Esophagus muscularis mucosa (tissue), 4 donors: ENCODE results near the gene WWTR1. TPM values are rescaled to one million over a fixed set of nuclear protein-coding genes. Genes with fewer than 3 reads are reported as not detected.

Experiments
- DNase-seq: peaks from one replicate; pipeline ENCODE4 v3.0.0-alpha.2; 2017; ENCODE audit errors: extremely low spot score
- H3K27ac ChIP-seq, 4 donors: fragments of 200-600 bp; sonication (generic); replicated peaks in 1 of 4; 1 replicate in 3 of 4; 2 replicates in 1 of 4; pipeline ENCODE4 v1.5.1; 2016 to 2019; ENCODE audit warnings: mild to moderate bottlenecking in 1 of 4
- H3K27me3 ChIP-seq, 4 donors: fragments of 200-600 bp; sonication (generic); one replicate each; pipeline versions ENCODE4 v1.5.1 to v1.6.0; 2016 to 2019
- H3K36me3 ChIP-seq, 4 donors: fragments of 200-600 bp; sonication (generic); one replicate each; pipeline ENCODE4 v1.5.1; 2016 to 2019
- H3K4me1 ChIP-seq, 4 donors: fragments of 200-600 bp; sonication (generic); one replicate each; pipeline ENCODE4 v1.5.1; 2016 to 2019
- H3K4me3 ChIP-seq, 4 donors: fragments of 200-600 bp; sonication (generic); 1 replicate in 2 of 4; 2 replicates in 2 of 4; pipeline ENCODE4 v1.5.1; 2016 to 2019; ENCODE audit warnings: mild to moderate bottlenecking in 4 of 4, moderate library complexity in 1 of 4
- H3K9me3 ChIP-seq, 4 donors: fragments of 200-600 bp; sonication (generic); 1 replicate in 3 of 4; 2 replicates in 1 of 4; pipeline ENCODE4 v1.5.1; 2016 to 2019
- CTCF ChIP-seq, 3 experiments: fragments of 200-600 bp in 2 of 3; fragments of 450-650 bp in 1 of 3; sonication (generic) in 2 of 3; IDR thresholded peaks; one replicate each; pipeline ENCODE4 v1.5.1; 2017 to 2019; ENCODE audit warnings: antibody characterized with exemption in 3 of 3, mild to moderate bottlenecking in 2 of 3, moderate library complexity in 1 of 3
- EP300 ChIP-seq: sonication (generic); formaldehyde crosslinking; IDR thresholded peaks from one replicate; pipeline ENCODE4 v1.6.1; 2017; ENCODE audit warnings: antibody characterized with exemption
- POLR2A ChIP-seq: fragments of 450-650 bp; IDR thresholded peaks from one replicate; pipeline ENCODE4 v1.6.1; 2017; ENCODE audit warnings: antibody characterized with exemption, moderate library complexity, mild to moderate bottlenecking, low read depth
- POLR2AphosphoS5 ChIP-seq, 2 donors: sonication (generic); formaldehyde crosslinking; IDR thresholded peaks; one replicate each; pipeline ENCODE4 v1.6.1; 2017; ENCODE audit warnings: antibody characterized with exemption in 2 of 2
- WGBS: methylation state at CpG from one replicate; pipeline ENCODE4 v1.1.5; 2018; 5-methylcytosine and 5-hydroxymethylcytosine counted together
- intact Hi-C: fragments of 100-400 bp; cut with DNase I; formaldehyde crosslinking; loops from one replicate; pipeline ENCODE4 v1.15.1; 2023
- total RNA-seq, 4 donors: library from RNA; depleted of rRNA; stranded (reverse); fragments of >200 nt; gene quantifications; one replicate each; pipeline versions ENCODE4 v1.1.0 to v1.2.1, GENCODE V29; 2016

The WWTR1 gene
- total RNA-seq = 100 to 1,000 TPM; 346 to 535 (median 463) TPM

GRCh38 chr3:149657926-149658743 lies at the start of gene WWTR1:
Gene WWTR1 (minus strand): TSS chr3:149658025. CDS start chr3:149657306, 719 bp downstream.
- H3K4me3 ChIP-seq = peak within 1 kb of the TSS; percentile 77 to 93 (median 81)
- TF ChIP-seq CTCF (IDR thresholded peaks at IDR 0.05) (peak in 2 of 3 experiments; percentile 34 to 41), POLR2AphosphoS5 (IDR thresholded peaks at IDR 0.05) (peak; percentile 97 to 98), EP300 (peak; percentile 40), POLR2A (peak; percentile 75)
- intact Hi-C loops = loop anchor here (5.0 kb wide), 4 partner anchors 76 to 141 kb away; no protein-coding TSS in a partner anchor
- H3K27ac ChIP-seq = peak within 1 kb of the TSS; percentile 92 to 99 (median 98)
- under 1% methylated on average over 38 of the region's 52 CpGs for WGBS
- H3K36me3 ChIP-seq = no peaks in the 10 kb centered on the region
- H3K9me3 ChIP-seq = no peaks in the 10 kb centered on the region
- H3K27me3 ChIP-seq = no peaks in the 10 kb centered on the region
- peaks cover 32 to 58% (median 55%) of the 10 kb centered on the region in 4 donors for H3K4me1 ChIP-seq
- peak; percentile 98 for DNase-seq

- H3K4me1 ChIP-seq = peaks cover 0 to 3% (median 0%) of the 10 kb centered on the region in 4 donors
- no peaks in the 10 kb centered on the region for H3K27me3 ChIP-seq
- intact Hi-C loops = no loop called here
- H3K4me3 ChIP-seq = no peak overlapping the region
- WGBS = 83% methylated on average over 3 of the region's 3 CpGs
- no peak for TF ChIP-seq CTCF (IDR thresholded peaks at IDR 0.05)
- no peak for TF ChIP-seq EP300
- TF ChIP-seq POLR2AphosphoS5 (IDR thresholded peaks at IDR 0.05) = no peak
- TF ChIP-seq POLR2A = no peak
- no peaks in the 10 kb centered on the region for H3K9me3 ChIP-seq
- no peaks in the 10 kb centered on the region for H3K36me3 ChIP-seq
- no peak for DNase-seq
- no peak overlapping the region for H3K27ac ChIP-seq
Observed at GRCh38 chr3:149706905-149707304, 49.1 kb upstream of the WWTR1 start.

GRCh38 chr3:149705416-149705815 lies 47.6 kb upstream of the WWTR1 start:
- H3K27ac ChIP-seq = no peak overlapping the region
- intact Hi-C loops = no loop called here
- no peak for TF ChIP-seq POLR2AphosphoS5 (IDR thresholded peaks at IDR 0.05)
- no peak for TF ChIP-seq CTCF (IDR thresholded peaks at IDR 0.05)
- no peak for TF ChIP-seq EP300
- TF ChIP-seq POLR2A = no peak

GRCh38 chr3:149703466-149703865 lies 45.6 kb upstream of the WWTR1 start:
- H3K27ac ChIP-seq = peak overlapping the region; percentile 16 to 46 (median 36)
- TF ChIP-seq POLR2AphosphoS5 (IDR thresholded peaks at IDR 0.05) = no peak
- no peak for TF ChIP-seq POLR2A
- TF ChIP-seq CTCF (IDR thresholded peaks at IDR 0.05) = no peak
- no peak for TF ChIP-seq EP300
- no peaks in the 10 kb centered on the region for H3K36me3 ChIP-seq
- H3K27me3 ChIP-seq = no peaks in the 10 kb centered on the region
- no peak overlapping the region for H3K4me3 ChIP-seq
- intact Hi-C loops = no loop called here
- peaks cover 0 to 7% (median 6%) of the 10 kb centered on the region in 4 donors for H3K9me3 ChIP-seq
- peaks cover 0 to 7% (median 0%) of the 10 kb centered on the region in 4 donors for H3K4me1 ChIP-seq
- 78% methylated on average over 2 of the region's 2 CpGs for WGBS
- no peak for DNase-seq

More at GRCh38 chr3:149705416-149705815, 47.6 kb upstream of the WWTR1 start:
- Histone ChIP-seq H3K4me1 (peaks cover 0 to 7% (median 0%) of the 10 kb centered on the region in 4 donors), H3K27me3 (no peaks in the 10 kb centered on the region), H3K4me3 (no peak overlapping the region), H3K9me3 (no peaks in the 10 kb centered on the region), H3K36me3 (no peaks in the 10 kb centered on the region)
- no peak for DNase-seq
